GM19468 (cell line): ENCODE results near the gene NAPG.
"Not testable (repeated sequence)": the region's sequence is repeated elsewhere in the genome, so short reads cannot be mapped to it uniquely, and the experiment has no call there.

Experiments used
- ATAC-seq: cut with Tn5 transposase; IDR thresholded peaks from one replicate; pipeline ENCODE4 v1.9.1; 2021; ENCODE audit warnings: mild to moderate bottlenecking, moderate library complexity, moderate number of reproducible peaks; ENCODE audit not compliant: unreplicated experiment; ENCODE audit errors: extremely low read depth

NAPG gene

GRCh38 chr18:10543277-10543676 lies 17.4 kb downstream of the NAPG start:
- ATAC-seq, result no peak

DNA sequence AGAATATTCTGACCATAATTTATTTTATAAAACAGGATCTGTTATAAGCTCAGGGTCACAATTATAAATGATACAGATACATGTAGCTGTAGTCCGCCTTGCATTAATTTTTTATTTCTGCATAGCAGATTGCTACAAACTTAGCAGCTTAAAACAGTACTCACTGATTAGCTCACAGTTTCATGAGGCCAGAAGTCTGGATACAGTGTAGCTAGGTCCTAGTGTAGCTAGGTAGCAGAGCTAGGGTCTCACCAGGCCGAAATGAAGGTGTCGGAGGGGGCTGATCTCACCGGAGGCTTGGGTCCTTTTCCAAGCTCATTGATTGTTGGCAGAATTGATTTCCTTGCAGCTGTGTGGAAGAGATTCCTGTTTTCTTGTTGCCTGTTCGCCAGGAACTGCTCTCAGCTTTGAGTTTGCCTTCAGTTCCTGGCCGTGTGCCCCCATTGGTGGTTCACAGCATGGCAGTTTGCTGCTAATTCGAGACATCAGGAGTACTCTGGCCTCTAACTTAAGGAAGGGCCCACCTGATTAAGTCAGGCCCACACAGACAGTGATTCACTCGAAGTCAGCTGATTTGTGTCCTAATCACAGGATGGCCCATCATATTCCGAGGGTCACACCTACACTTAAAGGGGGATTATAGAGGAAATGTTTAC lies 18.4 kb downstream of the NAPG start:
- no peak for ATAC-seq

GRCh38 chr18:10546557-10547300 lies 20.9 kb downstream of the NAPG start:
- ATAC-seq, result no peak

- no peak for ATAC-seq
Observed at GRCh38 chr18:10552226-10552625, 26.4 kb downstream of the NAPG start.

GRCh38 chr18:10556251-10556650 lies 30.4 kb downstream of the NAPG start:
- ATAC-seq, result not testable (repeated sequence)

- no peak for ATAC-seq
Observed at GRCh38 chr18:10557085-10557677, 31.4 kb downstream of the NAPG start.

GRCh38 chr18:10558243-10558966 lies 32.6 kb downstream of the NAPG start:
- ATAC-seq, result no peak

GRCh38 chr18:10558967-10559298 lies 33.1 kb downstream of the NAPG start:
- no peak for ATAC-seq

- ATAC-seq, result no peak
Observed at GRCh38 chr18:10559553-10560451, 34.0 kb downstream of the NAPG start.

- no peak for ATAC-seq
Observed at GRCh38 chr18:10560452-10561045, 34.7 kb downstream of the NAPG start.

DNA sequence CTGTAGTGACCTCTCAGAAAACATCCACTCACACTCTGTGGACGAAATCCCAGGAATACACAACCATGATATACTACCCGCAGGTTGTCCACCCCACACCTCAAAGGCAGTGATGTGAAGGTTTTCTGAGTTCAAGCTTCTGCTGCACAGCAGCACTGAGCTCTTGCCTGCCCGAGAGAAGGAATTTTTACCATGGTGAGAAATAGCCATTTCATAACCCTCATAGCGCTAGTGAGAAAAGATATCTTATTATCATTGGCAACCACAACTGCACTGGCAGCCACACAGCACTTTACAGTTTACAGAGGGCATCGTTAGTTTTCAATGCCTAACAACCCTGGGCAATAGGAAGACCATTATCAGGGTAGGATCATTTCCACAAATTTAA lies 36.9 kb downstream of the NAPG start:
- ATAC-seq, result no peak

DNA sequence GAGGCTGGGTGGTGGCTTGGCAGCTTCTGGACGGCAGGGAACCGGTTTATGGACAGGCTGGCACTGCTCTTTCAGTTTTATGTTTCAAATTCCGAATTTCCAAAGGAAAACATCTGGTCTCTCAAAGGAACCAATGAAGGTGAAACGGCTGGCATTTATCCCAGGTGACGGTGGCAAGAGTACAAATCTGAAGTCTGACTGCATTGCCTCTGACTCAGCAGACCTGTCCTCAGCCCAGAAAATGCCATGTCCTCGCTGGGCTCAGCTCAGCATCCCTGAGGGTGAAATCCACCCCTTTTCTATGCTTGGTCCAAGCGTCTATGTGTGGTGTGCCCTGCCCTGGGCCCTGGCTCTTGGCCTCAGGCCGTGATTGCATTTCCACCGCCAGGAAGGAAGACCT lies 38.1 kb downstream of the NAPG start:
- no peak for ATAC-seq

DNA sequence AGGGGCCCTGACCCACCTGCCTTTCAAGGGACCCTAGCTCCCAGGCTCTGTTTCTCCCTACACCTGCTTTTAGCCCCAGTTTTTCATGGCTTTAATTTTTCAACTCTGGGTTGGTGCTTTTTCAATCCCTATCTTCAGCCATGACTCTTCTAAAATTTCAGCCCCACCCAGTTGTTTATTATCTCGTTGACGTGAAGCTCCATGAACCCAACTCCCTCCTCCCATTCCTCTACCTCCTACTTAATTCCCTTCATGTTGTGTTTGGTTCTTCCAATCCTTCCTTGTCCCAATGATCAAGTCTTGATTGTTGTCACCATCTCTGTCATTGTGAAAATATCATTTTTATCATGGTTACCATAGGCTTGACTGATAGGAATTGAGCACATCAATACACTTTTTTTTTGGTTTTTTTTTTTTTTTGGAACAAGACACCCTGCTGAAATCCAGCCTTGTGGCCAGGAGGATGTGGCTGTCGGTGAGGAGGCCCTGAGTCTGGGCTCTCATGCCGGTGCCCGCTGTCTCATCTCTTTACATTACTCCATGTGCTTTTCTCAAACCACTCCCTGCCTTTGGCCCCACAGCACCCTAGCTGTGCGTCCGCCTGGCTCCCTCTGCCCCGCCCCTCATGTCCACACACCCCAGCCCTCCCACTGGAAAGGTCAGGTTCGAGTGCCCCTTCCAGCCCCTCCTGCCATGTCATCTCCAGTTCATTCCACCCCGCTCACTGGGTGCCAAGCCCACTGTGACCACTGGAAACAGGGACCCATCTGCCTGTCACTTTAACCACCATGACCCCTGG lies 39.3 kb downstream of the NAPG start:
- ATAC-seq, result no peak

DNA sequence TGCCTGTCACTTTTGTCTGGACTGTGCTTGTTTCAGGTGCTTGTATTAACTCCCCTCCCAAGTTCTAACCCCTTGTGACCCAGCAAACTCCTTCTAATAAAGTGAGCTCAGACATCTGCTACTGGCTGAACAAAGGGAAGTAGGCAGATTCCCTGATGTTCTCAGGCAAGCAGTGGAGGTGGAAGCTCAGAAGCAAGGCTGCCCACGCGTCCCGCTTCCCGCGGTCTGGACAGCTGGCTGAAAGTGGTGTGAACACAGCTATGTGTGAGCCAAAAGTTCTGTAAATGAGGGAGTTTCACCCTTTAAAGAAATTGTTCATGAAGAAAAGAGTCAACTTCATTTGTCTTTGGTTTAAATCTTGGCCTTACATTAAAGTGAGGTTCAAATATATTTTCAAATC lies 40.0 kb downstream of the NAPG start:
- ATAC-seq, result no peak

GRCh38 chr18:10566390-10566789 lies 40.6 kb downstream of the NAPG start:
- no peak for ATAC-seq

DNA sequence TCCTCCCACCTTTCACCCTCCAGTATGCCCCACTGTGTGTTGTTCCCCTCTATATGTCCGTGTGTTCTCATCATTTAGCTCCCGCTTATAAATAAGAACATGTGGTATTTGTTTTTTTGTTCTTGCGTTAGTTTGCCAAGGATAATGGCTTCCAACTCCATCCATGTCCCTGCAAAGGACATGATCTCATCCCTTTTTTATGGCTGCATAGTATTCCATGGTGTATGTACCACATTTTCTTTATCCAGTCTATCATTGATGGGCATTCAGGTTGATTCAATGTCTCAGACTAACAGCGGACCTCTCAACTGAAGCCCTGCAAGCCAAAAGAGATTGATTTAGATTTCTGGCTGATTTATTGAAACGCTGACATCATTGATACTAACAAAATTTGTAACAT lies 44.1 kb downstream of the NAPG start:
- not testable (repeated sequence) for ATAC-seq

GRCh38 chr18:10570622-10571021 lies 44.8 kb downstream of the NAPG start:
- ATAC-seq, result no peak

GRCh38 chr18:10571537-10571936 lies 45.7 kb downstream of the NAPG start:
- ATAC-seq, result no peak

GRCh38 chr18:10573261-10573660 lies 47.4 kb downstream of the NAPG start:
- not testable (repeated sequence) for ATAC-seq
